IgD-negative memory B cell (primary cell): Measurements from ENCODE around the gene NFXL1. TPM values are rescaled to one million over a fixed set of nuclear protein-coding genes. Genes with fewer than 3 reads are reported as not detected.

Source experiments
- H3K27ac Mint-ChIP-seq, 3 donors: one replicate each; pipeline ENCODE4 v1.8.0; 2020 to 2022; ENCODE audit warnings: mild to moderate bottlenecking in 3 of 3, mixed read lengths in 3 of 3, moderate library complexity in 1 of 3
- H3K27me3 Mint-ChIP-seq: one replicate; pipeline ENCODE4 v1.8.0; 2021; ENCODE audit warnings: mixed read lengths
- H3K36me3 Mint-ChIP-seq: one replicate; pipeline ENCODE4 v1.8.0; 2020; ENCODE audit warnings: mild to moderate bottlenecking, mixed read lengths
- H3K4me1 Mint-ChIP-seq, 3 donors: one replicate each; pipeline ENCODE4 v1.8.0; 2020 to 2022; ENCODE audit warnings: mixed read lengths in 3 of 3, mild to moderate bottlenecking in 1 of 3
- H3K4me3 Mint-ChIP-seq, 4 donors: one replicate each; pipeline ENCODE4 v1.8.0; 2020 to 2022; ENCODE audit warnings: mild to moderate bottlenecking in 4 of 4, mixed read lengths in 4 of 4, moderate library complexity in 3 of 4
- H3K9me3 Mint-ChIP-seq, 3 donors: one replicate each; pipeline ENCODE4 v1.8.0; 2020 to 2021; ENCODE audit warnings: mixed read lengths in 3 of 3, mild to moderate bottlenecking in 1 of 3
- polyA plus RNA-seq: library from polyadenylated mRNA; unstranded; fragments of 300-500 nt; fragmentation: Illumina TruSeq; gene quantifications from one replicate; pipeline ENCODE4 v1.2.3, GENCODE V29; 2021

NFXL1 gene
- polyA plus RNA-seq, 1 donor from 2014 or later: 8.4 TPM

GRCh38 chr4:47831026-47831679 is 83.2 kb downstream of the NFXL1 start:
- H3K9me3 Mint-ChIP-seq: no peaks in the 10 kb centered on the region
- no peaks in the 10 kb centered on the region for H3K36me3 Mint-ChIP-seq
- H3K4me1 Mint-ChIP-seq: peaks cover 1 to 5% (median 3%) of the 10 kb centered on the region in 3 donors
- H3K27me3 Mint-ChIP-seq: peaks cover 4% of the 10 kb centered on the region
- no peak overlapping the region for H3K27ac Mint-ChIP-seq
- no peak overlapping the region for H3K4me3 Mint-ChIP-seq

GRCh38 chr4:47830265-47831025 is 83.9 kb downstream of the NFXL1 start:
- H3K27ac Mint-ChIP-seq: no peak overlapping the region
- no peaks in the 10 kb centered on the region for H3K36me3 Mint-ChIP-seq
- H3K27me3 Mint-ChIP-seq: peaks cover 4% of the 10 kb centered on the region
- H3K4me3 Mint-ChIP-seq: no peak overlapping the region
- peaks cover 0 to 1% (median 0%) of the 10 kb centered on the region in 3 donors for H3K4me1 Mint-ChIP-seq
- no peaks in the 10 kb centered on the region for H3K9me3 Mint-ChIP-seq

GRCh38 chr4:47829438-47829837 is 84.9 kb downstream of the NFXL1 start:
- Mint-ChIP-seq H3K4me3 (no peak overlapping the region), H3K27ac (peak overlapping the region in 1 of 3 donors; percentile 27), H3K27me3 (peaks cover 4% of the 10 kb centered on the region), H3K4me1 (peaks cover 0 to 1% (median 0%) of the 10 kb centered on the region in 3 donors), H3K36me3 (no peaks in the 10 kb centered on the region), H3K9me3 (no peaks in the 10 kb centered on the region)

- Mint-ChIP-seq H3K4me3 (no peak overlapping the region), H3K27ac (no peak overlapping the region), H3K36me3 (no peaks in the 10 kb centered on the region), H3K4me1 (no peaks in the 10 kb centered on the region), H3K9me3 (no peaks in the 10 kb centered on the region), H3K27me3 (peaks cover 1% of the 10 kb centered on the region)
Observed at GRCh38 chr4:47827343-47828047, 86.9 kb downstream of the NFXL1 start.

- H3K27me3 Mint-ChIP-seq: peaks cover 1% of the 10 kb centered on the region
- no peaks in the 10 kb centered on the region for H3K9me3 Mint-ChIP-seq
- no peak overlapping the region for H3K4me3 Mint-ChIP-seq
- H3K36me3 Mint-ChIP-seq: no peaks in the 10 kb centered on the region
- H3K27ac Mint-ChIP-seq: no peak overlapping the region
- H3K4me1 Mint-ChIP-seq: no peaks in the 10 kb centered on the region
Observed at GRCh38 chr4:47824840-47825239, 89.5 kb downstream of the NFXL1 start.

- Mint-ChIP-seq H3K27me3 (peaks cover 5% of the 10 kb centered on the region), H3K36me3 (peaks cover 2% of the 10 kb centered on the region), H3K9me3 (peaks cover 0 to 4% (median 0%) of the 10 kb centered on the region in 3 donors), H3K27ac (no peak overlapping the region), H3K4me1 (peaks cover 0 to 5% (median 3%) of the 10 kb centered on the region in 3 donors), H3K4me3 (no peak overlapping the region)
Observed at GRCh38 chr4:47819178-47819577, 95.2 kb downstream of the NFXL1 start.

- Mint-ChIP-seq H3K4me1 (peaks cover 0 to 5% (median 3%) of the 10 kb centered on the region in 3 donors), H3K4me3 (no peak overlapping the region), H3K27ac (no peak overlapping the region), H3K27me3 (peaks cover 5% of the 10 kb centered on the region), H3K36me3 (peaks cover 2% of the 10 kb centered on the region), H3K9me3 (peaks cover 0 to 4% (median 0%) of the 10 kb centered on the region in 3 donors)
Observed at GRCh38 chr4:47817275-47817674, 97.1 kb downstream of the NFXL1 start.

GRCh38 chr4:47816748-47817147 is 97.6 kb downstream of the NFXL1 start:
- H3K9me3 Mint-ChIP-seq: peaks cover 0 to 4% (median 0%) of the 10 kb centered on the region in 3 donors
- peaks cover 5% of the 10 kb centered on the region for H3K27me3 Mint-ChIP-seq
- H3K27ac Mint-ChIP-seq: no peak overlapping the region
- no peak overlapping the region for H3K4me3 Mint-ChIP-seq
- H3K36me3 Mint-ChIP-seq: peaks cover 2% of the 10 kb centered on the region
- H3K4me1 Mint-ChIP-seq: peaks cover 0 to 5% (median 3%) of the 10 kb centered on the region in 3 donors

GRCh38 chr4:47814618-47815295 is 99.6 kb downstream of the NFXL1 start:
- Mint-ChIP-seq H3K4me3 (no peak overlapping the region), H3K9me3 (peaks cover 0 to 4% (median 0%) of the 10 kb centered on the region in 3 donors), H3K4me1 (peaks cover 0 to 5% (median 3%) of the 10 kb centered on the region in 3 donors), H3K36me3 (peaks cover 2% of the 10 kb centered on the region), H3K27ac (no peak overlapping the region), H3K27me3 (peaks cover 12% of the 10 kb centered on the region)

GRCh38 chr4:47809654-47810203 is 104.7 kb downstream of the NFXL1 start:
- no peaks in the 10 kb centered on the region for H3K36me3 Mint-ChIP-seq
- H3K4me1 Mint-ChIP-seq: no peaks in the 10 kb centered on the region
- no peak overlapping the region for H3K4me3 Mint-ChIP-seq
- H3K9me3 Mint-ChIP-seq: no peaks in the 10 kb centered on the region
- H3K27ac Mint-ChIP-seq: no peak overlapping the region
- peaks cover 12% of the 10 kb centered on the region for H3K27me3 Mint-ChIP-seq

- Mint-ChIP-seq H3K27ac (no peak overlapping the region), H3K9me3 (peaks cover 0 to 4% (median 0%) of the 10 kb centered on the region in 3 donors), H3K27me3 (peaks cover 10% of the 10 kb centered on the region), H3K4me3 (no peak overlapping the region), H3K36me3 (no peaks in the 10 kb centered on the region), H3K4me1 (no peaks in the 10 kb centered on the region)
Observed at GRCh38 chr4:47804598-47804997, 109.8 kb downstream of the NFXL1 start.

GRCh38 chr4:47801481-47802002 is 112.8 kb downstream of the NFXL1 start:
- Mint-ChIP-seq H3K4me1 (no peaks in the 10 kb centered on the region), H3K9me3 (peaks cover 0 to 4% (median 0%) of the 10 kb centered on the region in 3 donors), H3K27ac (peak overlapping the region in 1 of 3 donors; percentile 50), H3K4me3 (no peak overlapping the region), H3K36me3 (no peaks in the 10 kb centered on the region), H3K27me3 (peaks cover 6% of the 10 kb centered on the region)

- Mint-ChIP-seq H3K9me3 (no peaks in the 10 kb centered on the region), H3K36me3 (no peaks in the 10 kb centered on the region), H3K27ac (no peak overlapping the region), H3K4me3 (no peak overlapping the region), H3K4me1 (no peaks in the 10 kb centered on the region), H3K27me3 (peaks cover 6% of the 10 kb centered on the region)
Observed at GRCh38 chr4:47798165-47798564, 116.2 kb downstream of the NFXL1 start.
